BE2C (cell line): ENCODE data around the gene CFAP77.

Experiments
- DNase-seq: peaks from one replicate; pipeline ENCODE4 v3.0.0-alpha.2; 2020
- H3K27me3 ChIP-seq: fragments of 250-450 bp; sonication (Bioruptor Pico); 2 replicates; pipeline ENCODE4 v1.5.1; 2020; ENCODE audit warnings: mild to moderate bottlenecking
- H3K36me3 ChIP-seq: fragments of 250-450 bp; sonication (Bioruptor Pico); 2 replicates; pipeline ENCODE4 v1.5.1; 2020; ENCODE audit warnings: mild to moderate bottlenecking
- H3K4me1 ChIP-seq: fragments of 250-450 bp; sonication (Bioruptor Pico); 2 replicates; pipeline ENCODE4 v1.5.1; 2020
- H3K4me3 ChIP-seq: 2 replicates; pipeline ENCODE4 v1.5.1; 2011; ENCODE audit warnings: low read depth, low read length
- H3K9me3 ChIP-seq: fragments of 250-450 bp; sonication (Bioruptor Pico); 2 replicates; pipeline ENCODE4 v1.5.1; 2020
- CTCF ChIP-seq: IDR thresholded peaks from 2 replicates; pipeline ENCODE4 v1.5.1; 2012; ENCODE audit warnings: mild to moderate bottlenecking, low read depth, low read length

Gene CFAP77

GRCh38 chr9:132525308-132526023 is 115.5 kb downstream of the CFAP77 start:
- Histone ChIP-seq H3K27me3 (no peaks in the 10 kb centered on the region), H3K4me3 (no peak overlapping the region), H3K4me1 (no peaks in the 10 kb centered on the region), H3K36me3 (no peaks in the 10 kb centered on the region), H3K9me3 (no peaks in the 10 kb centered on the region)
- no peak for DNase-seq
- no peak for TF ChIP-seq CTCF

- TF ChIP-seq CTCF, result no peak
- no peaks in the 10 kb centered on the region for H3K27me3 ChIP-seq
These were observed 121.2 kb downstream of the CFAP77 start for GRCh38 chr9:132531195-132531594.

GRCh38 chr9:132531710-132532570 is 121.9 kb downstream of the CFAP77 start:
- H3K36me3 ChIP-seq, result no peaks in the 10 kb centered on the region

More at GRCh38 chr9:132531195-132531594, 121.2 kb downstream of the CFAP77 start:
- Histone ChIP-seq H3K4me3 (no peak overlapping the region), H3K9me3 (0 out of 2 replicates have a peak, but pooled peaks cover 3% of the 10 kb centered on the region), H3K36me3 (no peaks in the 10 kb centered on the region), H3K4me1 (peaks cover 10% of the 10 kb centered on the region; the same call in 1 of the 2 replicates)
- DNase-seq, result peak; percentile 73

GRCh38 chr9:132534832-132535231 is 124.8 kb downstream of the CFAP77 start:
- Histone ChIP-seq H3K9me3 (0 out of 2 replicates have a peak, but pooled peaks cover 3% of the 10 kb centered on the region), H3K4me1 (peaks cover 10% of the 10 kb centered on the region; the same call in 1 of the 2 replicates), H3K27me3 (no peaks in the 10 kb centered on the region), H3K36me3 (no peaks in the 10 kb centered on the region), H3K4me3 (no peak overlapping the region)
- no peak for DNase-seq
- no peak for TF ChIP-seq CTCF

More at GRCh38 chr9:132531710-132532570, 121.9 kb downstream of the CFAP77 start:
- H3K9me3 ChIP-seq, result 0 out of 2 replicates have a peak, but pooled peaks cover 3% of the 10 kb centered on the region
- no peak overlapping the region for H3K4me3 ChIP-seq
- no peaks in the 10 kb centered on the region for H3K27me3 ChIP-seq
- no peak for DNase-seq
- TF ChIP-seq CTCF, result no peak
- peaks cover 10% of the 10 kb centered on the region; the same call in 1 of the 2 replicates for H3K4me1 ChIP-seq

GRCh38 chr9:132536124-132536523 is 126.1 kb downstream of the CFAP77 start:
- DNase-seq, result no peak
- H3K9me3 ChIP-seq, result 0 out of 2 replicates have a peak, but pooled peaks cover 3% of the 10 kb centered on the region
- H3K36me3 ChIP-seq, result no peaks in the 10 kb centered on the region
- TF ChIP-seq CTCF, result no peak
- no peaks in the 10 kb centered on the region for H3K27me3 ChIP-seq
- peaks cover 7% of the 10 kb centered on the region; the same call in 1 of the 2 replicates for H3K4me1 ChIP-seq
- no peak overlapping the region for H3K4me3 ChIP-seq
